Measurements from ENCODE around the gene PRR14.

DNA sequence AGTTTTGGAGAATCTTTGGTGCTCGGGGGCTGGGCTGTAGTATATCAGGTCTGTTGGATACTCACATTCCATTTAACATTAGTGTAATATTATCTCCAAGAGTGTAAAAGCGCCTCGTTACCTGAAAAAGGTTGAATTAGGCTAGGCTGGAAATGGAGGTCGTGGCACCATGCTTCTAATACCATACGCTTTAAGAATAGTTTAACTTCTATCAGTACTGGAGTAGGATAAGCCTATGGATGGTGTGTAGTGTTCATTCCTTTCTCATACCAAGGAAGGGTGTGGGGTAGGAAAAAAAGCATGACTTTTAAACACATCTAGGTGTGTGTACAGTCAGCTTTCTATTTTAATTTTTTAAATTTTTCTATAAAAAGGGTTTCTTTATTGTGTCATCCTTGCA, 50.2 kb downstream of the PRR14 start:
- TF ChIP-seq, protein P1, sequence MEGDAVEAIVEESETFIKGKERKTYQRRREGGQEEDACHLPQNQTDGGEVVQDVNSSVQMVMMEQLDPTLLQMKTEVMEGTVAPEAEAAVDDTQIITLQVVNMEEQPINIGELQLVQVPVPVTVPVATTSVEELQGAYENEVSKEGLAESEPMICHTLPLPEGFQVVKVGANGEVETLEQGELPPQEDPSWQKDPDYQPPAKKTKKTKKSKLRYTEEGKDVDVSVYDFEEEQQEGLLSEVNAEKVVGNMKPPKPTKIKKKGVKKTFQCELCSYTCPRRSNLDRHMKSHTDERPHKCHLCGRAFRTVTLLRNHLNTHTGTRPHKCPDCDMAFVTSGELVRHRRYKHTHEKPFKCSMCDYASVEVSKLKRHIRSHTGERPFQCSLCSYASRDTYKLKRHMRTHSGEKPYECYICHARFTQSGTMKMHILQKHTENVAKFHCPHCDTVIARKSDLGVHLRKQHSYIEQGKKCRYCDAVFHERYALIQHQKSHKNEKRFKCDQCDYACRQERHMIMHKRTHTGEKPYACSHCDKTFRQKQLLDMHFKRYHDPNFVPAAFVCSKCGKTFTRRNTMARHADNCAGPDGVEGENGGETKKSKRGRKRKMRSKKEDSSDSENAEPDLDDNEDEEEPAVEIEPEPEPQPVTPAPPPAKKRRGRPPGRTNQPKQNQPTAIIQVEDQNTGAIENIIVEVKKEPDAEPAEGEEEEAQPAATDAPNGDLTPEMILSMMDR (IDR thresholded peaks at IDR 0.05), result no peak
- no peak for TF ChIP-seq POLR2A (IDR thresholded peaks at IDR 0.05)
- no peak for TF ChIP-seq POLR2AphosphoS5 (IDR thresholded peaks at IDR 0.05)
